Measurements from ENCODE around the gene SLC8A1. TPM values are rescaled to one million over a fixed set of nuclear protein-coding genes. Genes with fewer than 3 reads are reported as not detected.

The SLC8A1 gene
- total RNA-seq, 2 donors from 2014 or later = 0.43 to 0.64 TPM

GRCh38 chr2:40108851-40109250 lies 343.0 kb downstream of the SLC8A1 start:
- Mint-ChIP-seq H3K9me3 (no peaks in the 10 kb centered on the region), H3K36me3 (no peaks in the 10 kb centered on the region), H3K27ac (no peak overlapping the region)
- ATAC-seq (no peak), DNase-seq (ENCODE audit: low spot score in 2 of 2) (no peak)

GRCh38 chr2:40106061-40106460 lies 345.8 kb downstream of the SLC8A1 start:
- H3K9me3 Mint-ChIP-seq = no peaks in the 10 kb centered on the region
- no peak overlapping the region for H3K27ac Mint-ChIP-seq
- DNase-seq (ENCODE audit: low spot score in 2 of 2) (no peak), ATAC-seq (no peak)
- H3K36me3 Mint-ChIP-seq = no peaks in the 10 kb centered on the region

GRCh38 chr2:40105593-40105992 lies 346.3 kb downstream of the SLC8A1 start:
- Mint-ChIP-seq H3K36me3 (no peaks in the 10 kb centered on the region), H3K9me3 (no peaks in the 10 kb centered on the region), H3K27ac (no peak overlapping the region)
- ATAC-seq (no peak), DNase-seq (ENCODE audit: low spot score in 2 of 2) (no peak)

- ATAC-seq (no peak), DNase-seq (ENCODE audit: low spot score in 2 of 2) (no peak)
- H3K9me3 Mint-ChIP-seq = no peaks in the 10 kb centered on the region
- no peaks in the 10 kb centered on the region for H3K36me3 Mint-ChIP-seq
- no peak overlapping the region for H3K27ac Mint-ChIP-seq
These were observed 348.3 kb downstream of the SLC8A1 start for GRCh38 chr2:40103590-40103989.

- no peak for DNase-seq (ENCODE audit: low spot score in 2 of 2)
- H3K36me3 Mint-ChIP-seq = no peaks in the 10 kb centered on the region
- ATAC-seq = no peak
- H3K27ac Mint-ChIP-seq = no peak overlapping the region
- H3K9me3 Mint-ChIP-seq = no peaks in the 10 kb centered on the region
These were observed 348.7 kb downstream of the SLC8A1 start for GRCh38 chr2:40103163-40103562.

GRCh38 chr2:40102447-40102846 lies 349.4 kb downstream of the SLC8A1 start:
- Mint-ChIP-seq H3K27ac (no peak overlapping the region), H3K9me3 (no peaks in the 10 kb centered on the region), H3K36me3 (no peaks in the 10 kb centered on the region)
- ATAC-seq = no peak
- DNase-seq (ENCODE audit: low spot score in 2 of 2) = no peak

GRCh38 chr2:40101131-40101575 lies 350.7 kb downstream of the SLC8A1 start:
- peak in 1 of 2 donors; percentile 67 for ATAC-seq
- Mint-ChIP-seq H3K36me3 (no peaks in the 10 kb centered on the region), H3K9me3 (no peaks in the 10 kb centered on the region)

GRCh38 chr2:40100676-40101075 lies 351.2 kb downstream of the SLC8A1 start:
- Mint-ChIP-seq H3K9me3 (no peaks in the 10 kb centered on the region), H3K36me3 (no peaks in the 10 kb centered on the region), H3K27ac (no peak overlapping the region)
- DNase-seq (ENCODE audit: low spot score in 2 of 2) (no peak), ATAC-seq (no peak)

More at GRCh38 chr2:40101131-40101575, 350.7 kb downstream of the SLC8A1 start:
- no peak overlapping the region for H3K27ac Mint-ChIP-seq
- DNase-seq (ENCODE audit: low spot score in 2 of 2) = no peak

- no peak for DNase-seq (ENCODE audit: low spot score in 2 of 2)
- H3K27ac Mint-ChIP-seq = no peak overlapping the region
- ATAC-seq = no peak
- no peaks in the 10 kb centered on the region for H3K9me3 Mint-ChIP-seq
- H3K36me3 Mint-ChIP-seq = no peaks in the 10 kb centered on the region
These were observed 353.0 kb downstream of the SLC8A1 start for GRCh38 chr2:40098786-40099470.

GRCh38 chr2:40097691-40098385 lies 354.1 kb downstream of the SLC8A1 start:
- ATAC-seq = no peak
- no peaks in the 10 kb centered on the region for H3K36me3 Mint-ChIP-seq
- no peak for DNase-seq (ENCODE audit: low spot score in 2 of 2)
- no peak overlapping the region for H3K27ac Mint-ChIP-seq
- H3K9me3 Mint-ChIP-seq = no peaks in the 10 kb centered on the region

GRCh38 chr2:40096360-40096759 lies 355.5 kb downstream of the SLC8A1 start:
- no peaks in the 10 kb centered on the region for H3K9me3 Mint-ChIP-seq
- ATAC-seq = no peak
- H3K36me3 Mint-ChIP-seq = no peaks in the 10 kb centered on the region

GRCh38 chr2:40095000-40095399 lies 356.9 kb downstream of the SLC8A1 start:
- no peak overlapping the region for H3K27ac Mint-ChIP-seq
- no peaks in the 10 kb centered on the region for H3K36me3 Mint-ChIP-seq
- ATAC-seq (no peak), DNase-seq (ENCODE audit: low spot score in 2 of 2) (no peak)
- no peaks in the 10 kb centered on the region for H3K9me3 Mint-ChIP-seq

More at GRCh38 chr2:40096360-40096759, 355.5 kb downstream of the SLC8A1 start:
- no peak overlapping the region for H3K27ac Mint-ChIP-seq
- no peak for DNase-seq (ENCODE audit: low spot score in 2 of 2)

- no peaks in the 10 kb centered on the region for H3K9me3 Mint-ChIP-seq
- DNase-seq (ENCODE audit: low spot score in 2 of 2) = no peak
- no peaks in the 10 kb centered on the region for H3K36me3 Mint-ChIP-seq
- H3K27ac Mint-ChIP-seq = no peak overlapping the region
- ATAC-seq = no peak
These were observed 357.4 kb downstream of the SLC8A1 start for GRCh38 chr2:40094451-40094850.

- no peak for ATAC-seq
- no peaks in the 10 kb centered on the region for H3K36me3 Mint-ChIP-seq
- DNase-seq (ENCODE audit: low spot score in 2 of 2) = no peak
- no peaks in the 10 kb centered on the region for H3K9me3 Mint-ChIP-seq
- no peak overlapping the region for H3K27ac Mint-ChIP-seq
These were observed 358.7 kb downstream of the SLC8A1 start for GRCh38 chr2:40093021-40093675.

- Mint-ChIP-seq H3K27ac (no peak overlapping the region), H3K36me3 (no peaks in the 10 kb centered on the region), H3K9me3 (peaks cover 0 to 6% of the 10 kb centered on the region in 2 donors)
- ATAC-seq (no peak), DNase-seq (ENCODE audit: low spot score in 2 of 2) (no peak)
These were observed 361.8 kb downstream of the SLC8A1 start for GRCh38 chr2:40090044-40090443.

GRCh38 chr2:40087927-40088326 lies 364.0 kb downstream of the SLC8A1 start:
- DNase-seq (ENCODE audit: low spot score in 2 of 2) = no peak
- ATAC-seq = no peak
- H3K9me3 Mint-ChIP-seq = peaks cover 0 to 6% of the 10 kb centered on the region in 2 donors
- H3K27ac Mint-ChIP-seq = no peak overlapping the region
- H3K36me3 Mint-ChIP-seq = no peaks in the 10 kb centered on the region

GRCh38 chr2:40087434-40087833 lies 364.5 kb downstream of the SLC8A1 start:
- Mint-ChIP-seq H3K9me3 (peaks cover 0 to 6% of the 10 kb centered on the region in 2 donors), H3K27ac (no peak overlapping the region), H3K36me3 (no peaks in the 10 kb centered on the region)
- DNase-seq (ENCODE audit: low spot score in 2 of 2) = no peak
- ATAC-seq = no peak

Data from activated naive CD4-positive, alpha-beta T cell treated with anti-CD3 and anti-CD28 coated beads, Interleukin-2, amount 50 U/mL, for 72 hours (primary cell).